Choroid plexus epithelial cell (primary cell): ENCODE data around the gene ZNF839.
"Not testable (repeated sequence)": the region's sequence is repeated elsewhere in the genome, so short reads cannot be mapped to it uniquely, and the experiment has no call there.

ENCODE experiments used
- DNase-seq: peaks from one replicate; pipeline ENCODE4 v3.0.0-alpha.2; 2010; ENCODE audit warnings: low read depth
- H3K4me3 ChIP-seq: 2 replicates; pipeline ENCODE4 v1.5.1; 2011; ENCODE audit warnings: low read depth, mild to moderate bottlenecking, control low read depth, low read length, moderate library complexity
- CTCF ChIP-seq: conservative IDR thresholded peaks from 2 replicates; pipeline ENCODE4 v1.5.1; 2011; ENCODE audit warnings: low read depth, mild to moderate bottlenecking, control low read depth, inconsistent platforms, low read length, moderate library complexity

The ZNF839 gene

DNA sequence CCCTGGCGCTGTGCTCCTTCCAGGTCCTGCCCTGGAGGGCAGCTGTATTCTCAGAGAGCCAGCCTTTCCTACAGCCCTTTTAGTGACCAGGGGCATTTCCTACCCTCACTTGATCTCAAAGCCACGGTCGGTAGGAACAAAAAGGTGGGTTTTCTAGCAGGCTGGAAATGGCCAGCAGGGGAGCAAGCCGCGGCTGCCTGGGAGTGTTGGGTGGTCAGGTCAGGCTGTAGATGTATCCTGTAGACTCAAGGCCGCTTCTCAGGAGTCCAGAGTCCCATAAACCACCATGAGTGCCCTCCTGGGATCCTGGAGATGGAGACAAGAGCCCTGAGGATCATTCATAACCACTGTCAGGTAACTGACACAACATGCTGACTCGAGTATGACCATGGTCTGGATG lies 24.5 kb downstream of the ZNF839 start:
- H3K4me3 ChIP-seq = no peak overlapping the region
- no peak for DNase-seq
- TF ChIP-seq CTCF = no peak

- no peak for TF ChIP-seq CTCF
- H3K4me3 ChIP-seq = no peak overlapping the region
- DNase-seq = no peak
Measured at GRCh38 chr14:102344485-102344884, 24.9 kb downstream of the ZNF839 start.

- TF ChIP-seq CTCF = no peak
- no peak for DNase-seq
- no peak overlapping the region for H3K4me3 ChIP-seq
Measured at GRCh38 chr14:102345232-102345631, 25.7 kb downstream of the ZNF839 start.

DNA sequence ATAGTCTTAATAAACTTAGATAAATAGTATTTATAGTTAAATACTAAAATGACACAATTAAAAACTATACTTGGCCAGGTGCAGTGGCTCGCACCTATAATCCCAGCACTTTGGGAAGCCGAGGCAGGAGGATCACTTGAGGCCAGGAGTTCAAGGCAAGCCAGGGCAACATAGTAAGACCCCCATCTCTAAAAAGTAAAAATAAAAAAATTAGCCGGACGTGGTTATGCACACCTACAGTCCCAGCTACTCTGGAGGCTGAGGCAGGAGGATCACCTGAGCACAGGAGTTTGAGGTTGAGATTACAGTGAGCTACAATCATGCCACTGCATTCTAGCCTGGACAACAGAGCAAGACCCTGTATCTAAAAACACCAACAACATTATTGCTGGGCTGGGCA lies 27.1 kb downstream of the ZNF839 start:
- no peak for TF ChIP-seq CTCF
- no peak overlapping the region for H3K4me3 ChIP-seq
- no peak for DNase-seq

DNA sequence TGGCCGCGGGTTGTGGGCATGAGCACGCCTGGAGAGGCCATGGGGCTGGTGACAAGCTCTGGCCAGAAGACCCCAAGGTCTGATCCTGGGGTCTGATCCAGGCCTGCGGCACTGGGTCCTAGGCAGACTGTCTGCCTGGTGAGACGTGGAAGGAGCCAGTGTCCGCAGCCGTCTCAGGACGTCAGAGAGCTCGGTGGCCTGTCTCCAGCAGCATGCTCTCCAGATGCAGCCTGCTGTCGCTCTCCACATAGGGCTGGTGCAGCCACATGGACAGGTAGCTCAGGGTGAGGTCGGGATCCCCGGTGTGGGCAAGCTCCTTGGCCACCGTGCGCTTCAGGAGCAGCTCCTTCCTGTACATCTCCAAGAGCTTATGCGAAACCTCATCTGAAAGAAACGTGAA lies 28.8 kb downstream of the ZNF839 start:
- no peak for DNase-seq
- TF ChIP-seq CTCF = no peak
- H3K4me3 ChIP-seq = no peak overlapping the region

DNA sequence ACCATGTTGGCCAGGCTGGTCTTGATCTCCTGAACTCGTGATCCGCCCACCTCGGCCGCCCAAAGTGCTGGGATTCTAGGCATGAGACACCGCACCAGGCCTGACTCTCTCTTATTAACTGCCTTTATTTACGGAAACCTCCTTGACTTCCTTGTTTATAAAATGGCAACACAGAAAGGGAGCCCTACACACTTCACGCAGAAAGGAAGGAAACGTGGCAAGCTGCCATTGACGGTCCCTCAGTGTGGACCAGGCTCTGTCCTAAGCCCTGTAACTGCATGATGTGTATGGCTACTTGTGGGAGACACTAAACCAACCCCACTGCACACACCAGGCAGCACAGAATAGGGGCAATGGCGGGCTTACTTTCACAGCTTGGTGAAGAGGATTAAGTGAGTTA lies 31.5 kb downstream of the ZNF839 start:
- H3K4me3 ChIP-seq = no peak overlapping the region
- DNase-seq = no peak
- no peak for TF ChIP-seq CTCF

DNA sequence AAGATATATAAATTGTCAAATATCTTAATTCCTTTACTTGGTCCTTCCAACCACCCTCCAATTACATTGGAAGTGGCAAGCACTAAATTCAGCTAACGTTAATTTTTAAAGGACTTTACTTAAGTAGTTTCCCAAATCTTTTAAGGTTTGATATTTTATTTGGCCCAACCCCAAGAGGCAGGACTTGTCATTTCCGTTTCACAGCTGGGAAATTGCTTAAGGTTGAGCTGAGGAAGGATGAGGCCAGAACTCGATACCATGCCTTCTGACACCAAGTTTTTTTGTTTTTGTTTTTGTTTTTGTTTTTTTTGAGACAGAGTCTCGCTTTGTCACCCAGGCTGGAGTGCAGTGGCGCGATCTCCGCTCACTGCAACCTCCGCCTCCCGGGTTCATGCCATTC lies 32.0 kb downstream of the ZNF839 start:
- H3K4me3 ChIP-seq = not testable (repeated sequence)
- peak; percentile 79 for DNase-seq

- H3K4me3 ChIP-seq = no peak overlapping the region
- DNase-seq = peak; percentile 14
Measured at GRCh38 chr14:102352213-102352612, 32.7 kb downstream of the ZNF839 start.

More at GRCh38 chr14:102352213-102352612, 32.7 kb downstream of the ZNF839 start:
- TF ChIP-seq CTCF = no peak
